Measurements from ENCODE around the gene RTN1.
"Not testable (repeated sequence)": the region's sequence is repeated elsewhere in the genome, so short reads cannot be mapped to it uniquely, and the experiment has no call there.

Gene RTN1

GRCh38 chr14:59704054-59704645 is 166.4 kb downstream of the RTN1 start:
- DNase-seq (ENCODE audit: low read depth): no peak

DNA sequence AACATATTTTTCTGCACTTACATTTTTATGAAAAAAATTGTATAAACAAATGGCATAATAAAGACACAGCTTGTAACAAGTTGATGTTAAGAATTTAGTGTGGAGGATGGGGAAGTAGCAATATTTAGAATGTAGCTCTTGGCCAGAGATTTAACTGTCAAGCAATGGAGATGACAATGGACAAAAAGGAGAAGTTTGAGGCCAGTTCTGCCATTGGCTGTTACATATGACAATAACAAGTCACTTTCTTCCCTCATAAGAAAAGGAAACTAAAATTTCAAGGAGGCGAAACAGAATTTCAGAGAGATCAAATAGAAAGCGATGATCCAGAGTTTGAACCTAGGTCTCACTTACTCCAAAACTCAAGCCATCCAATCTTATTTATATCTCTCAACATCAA is 171.1 kb downstream of the RTN1 start:
- no peak for DNase-seq (ENCODE audit: low read depth)

GRCh38 chr14:59698793-59699192 is 171.8 kb downstream of the RTN1 start:
- no peak for DNase-seq (ENCODE audit: low read depth)

DNA sequence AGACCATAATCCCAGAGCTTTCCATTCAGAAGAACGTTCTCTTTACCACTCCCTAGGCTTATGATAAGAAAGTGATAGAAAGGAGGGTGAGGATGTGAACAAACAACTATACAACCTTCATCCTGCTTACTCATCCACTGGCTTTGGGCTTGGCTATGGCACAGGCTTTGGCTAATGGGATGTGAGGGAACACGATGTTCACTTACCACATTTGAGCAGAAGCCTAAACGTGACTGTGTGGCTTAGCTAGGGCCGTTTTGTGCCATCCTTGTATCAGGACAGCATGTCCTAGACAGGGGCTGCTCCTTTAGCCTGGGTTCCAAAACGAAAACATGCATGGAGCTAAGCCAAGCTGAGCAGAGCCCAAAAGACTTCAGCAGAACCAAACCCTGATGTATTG is 175.4 kb downstream of the RTN1 start:
- DNase-seq (ENCODE audit: low read depth): no peak

DNA sequence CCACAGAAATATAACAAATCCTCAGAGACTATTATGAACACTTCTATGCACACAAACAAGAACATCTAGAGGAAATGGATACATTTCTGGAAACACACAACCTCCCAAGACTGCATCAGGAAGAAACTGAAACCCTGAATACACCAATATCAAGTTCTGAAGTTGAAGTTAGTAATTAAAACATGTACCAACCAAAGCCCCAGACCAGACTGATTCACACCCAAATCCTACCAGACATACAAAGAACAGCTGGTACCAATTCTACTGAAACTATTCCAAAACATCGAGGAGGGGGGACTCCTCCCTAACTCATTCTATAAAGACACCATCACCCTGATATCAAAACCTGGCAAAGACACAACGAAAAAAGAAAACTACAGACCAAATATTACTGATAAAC is 179.3 kb downstream of the RTN1 start:
- DNase-seq (ENCODE audit: low read depth): no peak

GRCh38 chr14:59690426-59690825 is 180.2 kb downstream of the RTN1 start:
- DNase-seq (ENCODE audit: low read depth): no peak

GRCh38 chr14:59688224-59689170 is 182.1 kb downstream of the RTN1 start:
- no peak for DNase-seq (ENCODE audit: low read depth)

- DNase-seq (ENCODE audit: low read depth): no peak
These were observed 182.9 kb downstream of the RTN1 start for GRCh38 chr14:59687663-59688062.

DNA sequence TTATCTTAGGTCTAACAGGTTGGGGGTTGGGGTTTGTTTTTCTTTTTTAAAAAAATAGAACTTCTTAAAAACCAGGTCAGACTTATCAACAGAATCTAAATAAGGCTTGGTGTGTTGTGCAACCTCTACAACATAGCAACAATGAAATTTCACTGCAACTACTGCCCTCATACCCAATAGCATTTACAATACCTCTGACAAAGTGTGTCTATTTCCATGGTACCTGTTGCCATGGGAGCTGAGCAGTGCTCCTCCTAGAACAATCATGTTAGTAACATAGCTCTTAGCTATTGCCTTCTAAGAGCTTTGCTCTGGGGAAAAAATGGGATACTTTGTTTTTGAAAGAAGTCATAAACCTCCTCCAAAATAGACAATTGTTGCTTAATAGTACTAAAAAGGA is 190.7 kb downstream of the RTN1 start:
- no peak for DNase-seq (ENCODE audit: low read depth)

DNA sequence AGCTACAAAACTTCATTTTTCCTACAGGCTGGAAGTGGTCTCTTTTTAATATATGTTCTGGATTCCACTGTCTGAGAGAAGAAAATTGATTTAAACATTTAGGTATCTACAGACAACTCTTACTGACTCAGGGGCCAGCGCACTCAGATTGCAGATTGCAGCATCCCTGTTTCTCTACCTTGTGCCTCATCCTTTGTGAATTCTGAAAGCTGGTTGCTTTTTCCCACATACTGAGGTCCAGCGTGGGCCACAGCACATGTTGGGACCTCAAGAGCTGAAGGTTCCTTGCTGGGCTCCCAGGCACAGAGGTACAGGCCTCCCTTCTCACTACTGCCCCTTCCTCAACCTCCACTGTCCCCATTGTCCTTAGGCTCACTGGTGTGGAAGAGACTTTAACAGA is 192.2 kb downstream of the RTN1 start:
- DNase-seq (ENCODE audit: low read depth): no peak

DNA sequence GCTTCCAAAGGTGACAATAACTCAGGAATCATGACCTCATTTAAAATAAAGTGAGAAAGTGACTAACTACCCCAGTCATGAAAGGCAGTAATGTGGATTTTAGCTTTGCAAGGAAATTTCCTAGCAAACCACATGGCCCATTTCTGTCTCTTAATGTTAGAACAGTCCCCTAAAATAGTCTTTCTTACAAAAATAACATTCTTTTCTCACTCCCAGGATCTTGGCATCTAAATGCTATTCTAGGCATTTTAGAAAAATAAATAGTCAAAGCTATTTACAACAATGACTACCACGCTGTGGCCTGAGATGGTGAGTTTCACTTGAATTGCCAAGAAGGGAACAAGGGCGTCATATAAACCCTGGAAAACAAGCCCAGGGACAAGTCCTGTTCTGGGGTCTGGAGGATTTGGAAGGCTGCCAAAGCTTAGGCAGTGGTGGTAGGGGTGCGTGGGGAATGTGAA is 192.8 kb downstream of the RTN1 start:
- no peak for DNase-seq (ENCODE audit: low read depth)

DNA sequence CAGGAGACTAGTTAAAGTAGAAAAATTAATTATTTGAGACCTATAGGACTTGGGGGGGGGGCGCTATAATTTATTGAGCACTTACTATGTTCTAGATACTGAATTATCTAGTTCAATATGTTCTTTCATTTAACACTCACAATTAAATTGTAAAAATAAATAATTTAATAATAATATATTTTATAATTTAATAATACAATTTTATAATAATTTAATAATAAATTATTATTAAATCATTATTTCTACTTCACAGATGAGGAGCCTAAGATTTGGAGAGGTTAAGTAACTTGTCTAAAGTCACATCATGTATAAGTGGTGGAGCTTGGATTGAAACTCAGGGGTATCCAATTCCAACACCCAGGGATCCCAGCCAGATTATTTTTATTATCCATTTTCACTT is 195.2 kb downstream of the RTN1 start:
- no peak for DNase-seq (ENCODE audit: low read depth)

DNA sequence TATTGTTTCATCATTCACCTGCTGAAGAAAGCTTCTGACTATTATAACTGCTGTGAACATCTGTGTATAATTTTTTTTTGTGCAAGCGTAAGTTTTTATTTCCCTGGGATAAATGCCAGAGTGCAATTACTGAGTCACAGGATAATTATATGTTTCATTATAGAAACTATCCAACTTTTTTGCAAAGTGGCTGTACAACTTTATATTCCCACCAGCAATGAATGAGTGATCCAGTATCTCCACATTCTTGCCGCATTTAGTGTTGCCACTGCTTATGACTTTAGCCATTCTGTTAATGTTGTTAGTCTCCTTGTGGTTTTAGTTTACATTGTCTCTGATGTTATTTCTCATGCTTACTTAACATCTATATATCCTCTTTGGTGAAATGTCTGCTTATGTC is 205.8 kb downstream of the RTN1 start:
- no peak for DNase-seq (ENCODE audit: low read depth)

DNA sequence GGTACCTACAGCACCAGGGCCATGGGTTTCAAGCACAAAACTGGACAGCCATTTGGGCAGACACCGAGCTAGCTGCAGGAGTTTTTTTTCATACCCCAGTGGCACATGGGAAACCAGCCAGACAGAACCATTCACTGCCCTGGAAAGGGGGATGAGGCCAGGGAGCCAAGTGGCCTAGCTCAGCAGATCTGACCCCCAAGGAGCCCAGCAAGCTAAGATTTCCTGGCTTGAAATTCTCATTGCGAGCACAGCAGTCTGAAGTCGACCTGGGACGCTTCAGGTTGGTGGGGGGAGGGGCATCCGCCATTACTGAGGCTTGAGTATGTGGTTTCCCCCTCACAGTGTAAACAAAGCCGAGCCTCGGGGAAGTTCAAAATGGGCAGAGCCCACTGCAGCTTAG is 212.8 kb downstream of the RTN1 start:
- no peak for DNase-seq (ENCODE audit: low read depth)

DNA sequence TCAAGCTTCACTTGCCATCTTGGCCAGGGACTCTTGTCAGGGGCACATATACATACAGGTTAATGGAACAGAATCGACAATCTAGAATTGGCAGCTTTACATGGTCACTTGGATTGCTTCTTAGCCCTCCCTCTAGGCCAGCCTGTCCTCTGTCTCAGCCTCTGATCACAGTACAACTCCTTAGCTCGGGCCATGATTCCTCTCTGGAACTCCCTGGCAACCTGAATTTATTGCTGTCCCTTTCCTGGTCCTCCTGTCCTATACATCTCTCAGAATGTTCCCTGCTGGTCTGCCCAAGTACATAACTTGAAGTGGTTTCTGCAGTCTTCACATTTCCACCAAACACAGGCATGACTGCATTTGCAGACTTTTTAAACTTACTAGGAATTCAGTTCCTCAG is 214.1 kb downstream of the RTN1 start:
- no peak for DNase-seq (ENCODE audit: low read depth)

DNA sequence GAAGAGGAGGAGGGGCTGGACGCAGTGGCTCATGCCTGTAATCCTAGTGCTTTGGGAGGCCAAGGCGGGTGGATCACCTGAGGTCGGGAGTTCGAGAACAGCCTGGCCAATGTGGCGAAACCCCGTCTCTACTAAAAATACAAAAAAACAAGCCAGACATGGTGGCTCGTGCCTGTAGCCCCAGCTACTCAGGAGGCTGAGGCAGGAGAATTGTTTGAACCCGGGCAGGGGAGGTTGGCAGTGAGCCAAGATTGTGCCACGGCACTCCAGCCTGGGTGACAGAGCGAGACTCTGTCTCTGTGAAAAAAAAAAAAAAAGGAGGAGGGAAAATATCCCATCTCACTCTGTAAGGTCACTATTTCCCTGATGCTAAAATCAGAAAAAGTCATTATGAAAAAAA is 216.4 kb downstream of the RTN1 start:
- DNase-seq (ENCODE audit: low read depth): not testable (repeated sequence)

GRCh38 chr14:59646832-59647231 is 223.7 kb downstream of the RTN1 start:
- not testable (repeated sequence) for DNase-seq (ENCODE audit: low read depth)

GRCh38 chr14:59638885-59639284 is 231.7 kb downstream of the RTN1 start:
- no peak for DNase-seq (ENCODE audit: low read depth)

DNA sequence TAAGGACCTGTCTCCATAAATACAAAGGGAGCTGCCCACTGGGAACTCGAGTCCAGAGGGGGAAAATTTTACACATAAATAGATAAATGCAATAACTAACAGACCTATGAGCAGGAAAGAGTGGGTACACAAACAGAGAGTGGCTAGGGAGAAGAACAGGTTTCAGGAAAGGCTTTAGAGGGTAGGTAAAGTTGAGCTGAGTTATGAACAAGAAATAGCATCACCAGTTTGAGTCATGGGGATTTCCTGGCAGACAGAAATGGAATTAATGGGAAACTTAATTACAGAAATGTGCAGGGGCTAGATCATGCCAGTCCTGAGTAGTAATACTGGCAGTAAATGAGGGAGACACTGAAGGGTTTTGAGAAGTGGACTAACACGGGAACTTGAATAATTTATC is 236.0 kb downstream of the RTN1 start:
- DNase-seq (ENCODE audit: low read depth): no peak

GRCh38 chr14:59633486-59633885 is 237.1 kb downstream of the RTN1 start:
- DNase-seq (ENCODE audit: low read depth): no peak

- DNase-seq (ENCODE audit: low read depth): no peak
These were observed 238.2 kb downstream of the RTN1 start for GRCh38 chr14:59632381-59632780.

DNA sequence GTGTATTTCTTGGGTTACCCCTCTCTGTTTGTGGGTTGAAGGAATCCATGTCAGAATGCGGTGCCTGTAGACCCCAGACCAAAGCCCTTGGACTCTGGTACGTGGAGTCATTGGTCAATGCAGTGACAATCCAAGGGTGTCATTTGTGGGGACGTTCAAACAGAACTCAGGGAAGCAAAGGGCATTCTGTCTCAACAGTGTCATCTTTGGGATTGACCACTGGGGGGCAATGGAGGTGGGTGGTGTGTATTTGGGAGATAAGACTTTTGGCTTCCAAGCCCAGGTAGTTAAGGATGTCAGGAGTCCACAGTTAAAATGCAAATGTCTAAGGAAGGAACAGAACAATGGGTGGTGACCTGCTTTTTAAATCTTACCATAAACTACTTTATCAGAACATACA is 239.3 kb downstream of the RTN1 start:
- no peak for DNase-seq (ENCODE audit: low read depth)

- no peak for DNase-seq (ENCODE audit: low read depth)
These were observed 240.2 kb downstream of the RTN1 start for GRCh38 chr14:59630288-59630963.

All from activated T-cell treated with anti-CD3 and anti-CD28 coated beads for 1 hour (primary cell).